CD8-positive, alpha-beta memory T cell (primary cell): ENCODE measurements around the gene ZNF605. TPM values are rescaled to one million over a fixed set of nuclear protein-coding genes. Genes with fewer than 3 reads are reported as not detected.
"Not testable (repeated sequence)": the region's sequence is repeated elsewhere in the genome, so short reads cannot be mapped to it uniquely, and the experiment has no call there.

Experiments used
- CTCF ChIA-PET: fragments of 350-600 bp; sonication (Branson Sonifier 250); formaldehyde crosslinking; loops from one replicate; lab custom pipeline; 2021; ENCODE audit warnings: antibody characterized with exemption; lab: Charles Lee
- POLR2A ChIA-PET: fragments of 350-600 bp; sonication (Branson Sonifier 250); formaldehyde crosslinking; loops from one replicate; lab custom pipeline; 2021; ENCODE audit warnings: antibody characterized with exemption; lab: Charles Lee
- DNase-seq, 5 donors: peaks; one replicate each; pipeline versions ENCODE4 v3.0.0 to v3.0.0-alpha.2; 2020 to 2022; ENCODE audit warnings: mixed read lengths in 1 of 5
- H3K27ac ChIP-seq: one replicate; pipeline ENCODE4 v1.7.0; 2013; ENCODE audit warnings: low read depth, mild to moderate bottlenecking, low read length, moderate library complexity
- H3K27me3 ChIP-seq: 2 replicates; pipeline ENCODE4 v1.7.0; 2013; ENCODE audit warnings: low read length, mild to moderate bottlenecking; ENCODE audit not compliant: insufficient read depth, poor library complexity, severe bottlenecking
- H3K36me3 ChIP-seq: 2 replicates; pipeline ENCODE4 v1.7.0; 2013; ENCODE audit warnings: mild to moderate bottlenecking, low read length, moderate library complexity; ENCODE audit not compliant: insufficient read depth
- H3K4me1 ChIP-seq: 2 replicates; pipeline ENCODE4 v1.7.0; 2013; ENCODE audit warnings: mild to moderate bottlenecking, low read length, moderate library complexity; ENCODE audit not compliant: insufficient read depth
- H3K4me3 ChIP-seq: 2 replicates; pipeline ENCODE4 v1.7.0; 2013; ENCODE audit warnings: mild to moderate bottlenecking, low read length
- H3K9me3 ChIP-seq: 2 replicates; pipeline ENCODE4 v1.7.0; 2013; ENCODE audit warnings: mild to moderate bottlenecking, low read length
- H3K27ac Mint-ChIP-seq, 8 donors: one replicate each; pipeline ENCODE4 v1.8.0; 2020 to 2021; ENCODE audit warnings: mixed read lengths in 8 of 8, mild to moderate bottlenecking in 6 of 8, inconsistent platforms in 3 of 8, moderate library complexity in 3 of 8
- H3K27me3 Mint-ChIP-seq, 2 donors: one replicate each; pipeline ENCODE4 v1.8.0; 2020 to 2021; ENCODE audit warnings: mixed read lengths in 2 of 2, mild to moderate bottlenecking in 1 of 2, moderate library complexity in 1 of 2
- H3K36me3 Mint-ChIP-seq, 3 donors: one replicate each; pipeline ENCODE4 v1.8.0; 2020 to 2021; ENCODE audit warnings: mixed read lengths in 3 of 3, inconsistent platforms in 1 of 3, mild to moderate bottlenecking in 1 of 3
- H3K4me1 Mint-ChIP-seq, 3 donors: one replicate each; pipeline ENCODE4 v1.8.0; 2020 to 2021; ENCODE audit warnings: mixed read lengths in 3 of 3, inconsistent platforms in 1 of 3, mild to moderate bottlenecking in 1 of 3
- H3K4me3 Mint-ChIP-seq, 7 donors: one replicate each; pipeline ENCODE4 v1.8.0; 2020 to 2021; ENCODE audit warnings: mixed read lengths in 7 of 7, mild to moderate bottlenecking in 6 of 7, moderate library complexity in 4 of 7, inconsistent platforms in 2 of 7
- H3K9me3 Mint-ChIP-seq, 5 donors: one replicate each; pipeline ENCODE4 v1.8.0; 2020 to 2022; ENCODE audit warnings: mixed read lengths in 5 of 5, mild to moderate bottlenecking in 3 of 5, moderate library complexity in 2 of 5, inconsistent platforms in 1 of 5
- polyA plus RNA-seq: library from polyadenylated mRNA; unstranded; fragments of 300-500 nt; fragmentation: Illumina TruSeq; gene quantifications from one replicate; pipeline ENCODE4 v1.2.3, GENCODE V29; 2021
- total RNA-seq, 2 experiments: library from RNA; stranded (reverse); gene quantifications; one replicate each; pipeline ENCODE4 v1.2.3, GENCODE V29; 2021

The ZNF605 gene
- total and polyA plus RNA-seq, 3 experiments from 2014 or later: 1.5 to 6.2 (median 5.6) TPM

DNA sequence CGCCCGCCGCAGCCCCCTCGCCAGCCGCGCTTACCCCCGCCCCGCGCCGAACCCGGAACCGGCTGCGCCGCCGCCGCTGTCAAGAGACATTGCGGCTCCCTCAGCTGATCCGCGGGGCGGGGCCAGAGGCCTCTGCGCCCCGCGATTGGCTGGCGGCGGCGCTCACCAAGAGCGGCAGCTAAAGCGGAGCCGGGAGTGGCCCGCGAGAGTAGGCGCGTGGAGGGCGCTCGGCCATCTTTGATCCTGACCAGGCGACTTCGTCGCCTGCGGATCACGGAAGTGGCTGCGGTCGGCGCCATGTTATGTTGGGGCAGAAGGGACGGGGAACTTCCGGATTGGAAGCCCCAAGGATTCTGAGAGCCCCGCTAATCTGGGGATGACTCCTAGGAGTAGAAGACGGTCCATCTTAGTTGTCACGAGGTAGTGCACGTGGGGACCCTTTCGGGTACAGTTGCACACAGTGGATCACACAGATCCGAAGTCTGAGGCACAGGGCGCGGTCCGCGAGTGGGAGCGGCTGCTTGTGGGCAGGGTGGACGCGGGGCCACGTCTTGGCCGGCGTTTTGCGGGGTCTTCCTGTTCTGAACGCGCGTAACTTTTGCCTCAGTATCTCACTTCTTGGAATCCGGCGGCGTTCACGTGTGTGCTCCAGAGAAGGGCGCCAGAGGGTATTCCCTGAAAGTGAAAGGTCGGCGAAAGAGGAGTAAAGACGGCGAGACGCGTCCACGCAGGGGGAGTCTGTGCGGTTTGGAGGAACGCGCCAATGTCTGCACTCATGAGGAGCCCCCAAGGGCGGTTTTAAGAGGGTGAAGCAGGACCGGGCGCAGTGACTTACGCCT, 68.4 kb downstream of the ZNF605 start, which contains the start of gene CHFR:
Gene CHFR, minus strand, starts transcription at position 93 of the 839 bp plus-strand sequence. CDS start 277 bp downstream, outside the sequence.
- no peaks in the 10 kb centered on the region for H3K27me3 ChIP-seq
- H3K27ac Mint-ChIP-seq: peak within 1 kb of the TSS; percentile 100

DNA sequence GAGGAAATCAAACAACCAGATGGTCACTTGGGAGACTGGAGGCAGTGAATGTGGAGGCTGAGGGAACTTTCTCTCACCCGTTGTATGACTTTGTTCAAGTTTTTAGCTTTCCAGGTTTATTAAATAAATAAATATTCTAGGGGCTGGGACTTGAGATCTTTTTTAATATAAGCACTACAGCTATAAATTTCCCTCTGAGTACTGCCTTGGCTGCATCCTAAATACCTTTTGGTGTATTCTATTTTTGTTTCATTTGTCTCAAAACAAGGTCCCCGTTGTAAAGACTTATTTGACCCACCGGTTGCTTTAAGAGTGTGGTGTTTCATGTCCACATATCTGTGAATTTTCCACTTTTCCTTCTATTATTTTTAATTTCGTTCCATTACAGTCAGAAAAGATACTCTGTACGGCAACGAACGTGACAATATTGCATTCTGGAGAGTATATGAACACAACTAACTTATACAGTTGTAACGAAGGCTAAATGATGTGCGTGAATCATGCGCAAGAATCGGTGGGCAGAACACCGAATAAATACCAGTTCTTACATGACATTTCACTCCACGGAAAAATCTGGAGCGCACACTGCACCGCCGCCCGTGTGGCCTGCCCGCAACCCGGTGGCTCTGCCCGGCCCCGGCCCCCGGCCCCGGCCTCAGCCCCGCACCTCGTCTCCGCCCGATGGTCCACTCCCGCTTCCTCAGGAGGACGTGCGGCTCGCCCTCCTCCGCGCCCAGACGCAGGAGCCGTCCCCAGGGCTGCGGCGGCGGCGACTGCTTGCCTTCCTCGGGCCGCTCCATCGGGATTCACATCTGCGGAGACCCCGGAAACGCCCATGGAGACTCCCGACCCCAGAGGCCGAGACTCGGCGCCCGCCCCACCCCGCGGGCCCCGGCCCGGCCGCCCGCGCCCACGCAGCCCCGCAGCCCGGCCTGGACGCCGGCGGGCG, 69.3 kb downstream of the ZNF605 start:
- Histone ChIP-seq H3K4me1 (peaks cover 16% of the 10 kb centered on the region), H3K27me3 (no peaks in the 10 kb centered on the region), H3K36me3 (no peaks in the 10 kb centered on the region), H3K4me3 (peak overlapping the region; percentile 59), H3K9me3 (no peaks in the 10 kb centered on the region), H3K27ac (peak overlapping the region; percentile 61)
- peaks cover 40 to 53% (median 46%) of the 10 kb centered on the region in 3 donors for H3K4me1 Mint-ChIP-seq
- H3K27ac Mint-ChIP-seq: peak overlapping the region; percentile 26 to 100 (median 96)
- DNase-seq: no peak
- H3K9me3 Mint-ChIP-seq: peaks cover 0 to 5% (median 0%) of the 10 kb centered on the region in 5 donors
- POLR2A ChIA-PET: interaction anchor here (0.7 to 1.1 kb wide), 7 partner anchors 14 to 243 kb away, joined by 3 to 11 read pairs (median 4); partner anchors contain the start of genes GOLGA3, ZNF10 and ZNF891
- CTCF ChIA-PET: interaction anchor here (0.7 to 1.5 kb wide), 3 partner anchors 18 to 61 kb away, joined by 3 to 8 read pairs (median 6); no protein-coding TSS in a partner anchor
- no peaks in the 10 kb centered on the region for H3K27me3 Mint-ChIP-seq
- peak overlapping the region; percentile 90 to 100 (median 99) for H3K4me3 Mint-ChIP-seq
- H3K36me3 Mint-ChIP-seq: peaks cover 0 to 38% (median 5%) of the 10 kb centered on the region in 3 donors

More for the DNA sequence above, 68.4 kb downstream of the ZNF605 start, which contains the start of gene CHFR:
- H3K36me3 Mint-ChIP-seq: peaks cover 0 to 29% (median 5%) of the 10 kb centered on the region in 3 donors
- peaks cover 0 to 5% (median 0%) of the 10 kb centered on the region in 5 donors for H3K9me3 Mint-ChIP-seq
- Histone ChIP-seq H3K4me3 (peak within 1 kb of the TSS; percentile 99), H3K4me1 (peaks cover 16% of the 10 kb centered on the region), H3K36me3 (no peaks in the 10 kb centered on the region), H3K27ac (peak within 1 kb of the TSS; percentile 98), H3K9me3 (no peaks in the 10 kb centered on the region)
- H3K27me3 Mint-ChIP-seq: no peaks in the 10 kb centered on the region
- POLR2A ChIA-PET: interaction anchor here (0.6 to 1.1 kb wide), 7 partner anchors 14 to 242 kb away, joined by 3 to 11 read pairs (median 4); partner anchors contain the start of genes GOLGA3, ZNF10 and ZNF891
- peaks cover 31 to 44% (median 37%) of the 10 kb centered on the region in 3 donors for H3K4me1 Mint-ChIP-seq
- H3K4me3 Mint-ChIP-seq: peak within 1 kb of the TSS; percentile 99 to 100 (median 99)
- CTCF ChIA-PET: interaction anchor here (0.7 kb wide), 1 partner anchor 17 kb away, joined by 6 read pairs; no protein-coding TSS in a partner anchor
- peak; percentile 93 to 98 (median 95) for DNase-seq

DNA sequence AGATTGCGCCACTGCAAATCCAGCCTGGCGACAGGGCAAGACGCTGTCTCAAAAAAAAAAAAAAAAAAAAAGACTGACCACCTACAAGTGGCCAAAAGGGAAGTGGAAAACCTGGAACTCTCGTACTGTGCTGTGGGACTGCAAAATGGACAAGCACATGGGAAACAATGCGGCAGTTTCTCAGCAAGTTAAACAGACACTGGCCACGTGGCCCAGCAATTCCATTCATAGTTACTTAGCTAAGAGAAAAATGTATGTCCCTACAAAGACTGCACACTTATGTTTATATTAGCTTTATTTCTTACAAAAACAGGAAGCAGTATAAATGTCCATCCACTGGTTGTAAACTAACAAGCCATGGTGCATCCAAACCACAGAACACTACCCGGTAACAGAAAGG, 74.3 kb downstream of the ZNF605 start:
- Mint-ChIP-seq H3K27me3 (no peaks in the 10 kb centered on the region), H3K9me3 (peaks cover 0 to 2% (median 0%) of the 10 kb centered on the region in 5 donors), H3K27ac (peak overlapping the region in 1 of 8 donors; percentile 23), H3K36me3 (peaks cover 0 to 52% (median 7%) of the 10 kb centered on the region in 3 donors), H3K4me3 (peak overlapping the region in 1 of 7 donors; percentile 67), H3K4me1 (peaks cover 36 to 57% (median 45%) of the 10 kb centered on the region in 3 donors)
- POLR2A ChIA-PET: interaction anchor here (0.6 kb wide), 1 partner anchor 52 kb away, joined by 3 read pairs; no protein-coding TSS in a partner anchor
- CTCF ChIA-PET: interaction anchor here (0.8 to 3.7 kb wide), 4 partner anchors 8 to 147 kb away, joined by 3 to 17 read pairs (median 4); no protein-coding TSS in a partner anchor
- no peak overlapping the region for H3K27ac ChIP-seq
- H3K27me3 ChIP-seq: no peaks in the 10 kb centered on the region
- no peaks in the 10 kb centered on the region for H3K9me3 ChIP-seq
- no peak for DNase-seq
- peaks cover 6% of the 10 kb centered on the region for H3K4me1 ChIP-seq
- H3K36me3 ChIP-seq: peaks cover 5% of the 10 kb centered on the region
- H3K4me3 ChIP-seq: no peak overlapping the region

DNA sequence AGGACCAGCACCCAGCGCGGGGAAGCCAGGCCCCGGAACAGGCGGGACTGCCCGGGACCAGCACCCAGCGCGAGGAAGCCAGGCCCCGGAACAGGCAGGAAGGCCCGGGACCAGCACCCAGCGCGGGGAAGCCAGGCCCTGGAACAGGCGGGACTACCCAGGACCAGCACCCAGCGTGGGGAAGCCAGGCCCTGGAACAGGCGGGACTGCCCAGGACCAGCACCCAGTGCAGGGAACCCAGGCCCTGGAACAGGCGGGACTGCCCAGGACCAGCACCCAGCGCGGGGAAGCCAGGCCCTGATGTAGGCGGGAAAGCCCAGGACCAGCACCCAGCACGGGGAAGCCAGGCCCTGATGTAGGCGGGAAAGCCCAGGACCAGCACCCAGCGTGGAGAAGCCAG, 81.5 kb downstream of the ZNF605 start:
- H3K27me3 ChIP-seq, H3K4me3 Mint-ChIP-seq, H3K27ac ChIP-seq, DNase-seq, H3K27ac Mint-ChIP-seq, POLR2A ChIA-PET, H3K4me3 ChIP-seq, H3K9me3 ChIP-seq, H3K27me3 Mint-ChIP-seq, CTCF ChIA-PET, H3K9me3 Mint-ChIP-seq: not testable (repeated sequence)
- Histone ChIP-seq H3K4me1 (peaks cover 19% of the 10 kb centered on the region), H3K36me3 (peaks cover 14% of the 10 kb centered on the region)
- H3K36me3 Mint-ChIP-seq: peaks cover 0 to 65% (median 10%) of the 10 kb centered on the region in 3 donors
- peaks cover 18 to 30% (median 25%) of the 10 kb centered on the region in 3 donors for H3K4me1 Mint-ChIP-seq

DNA sequence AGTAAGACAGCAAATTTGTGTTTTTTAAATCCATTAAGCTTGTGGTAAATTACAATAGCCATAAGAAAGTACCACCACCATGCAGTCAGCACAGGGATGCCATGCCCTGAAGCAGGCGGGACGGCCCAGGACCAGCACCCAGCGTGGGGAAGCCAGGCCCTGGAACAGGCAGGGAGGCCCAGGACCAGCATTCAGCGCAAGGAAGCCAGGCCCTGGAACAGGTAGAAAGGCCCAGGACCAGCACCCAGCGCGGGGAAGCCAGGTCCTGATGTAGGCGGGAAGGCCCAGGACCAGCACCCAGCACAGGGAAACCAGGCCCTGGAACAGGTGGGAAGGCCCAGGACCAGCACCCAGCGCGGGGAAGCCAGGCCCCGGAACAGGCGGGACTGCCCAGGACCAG, 81.9 kb downstream of the ZNF605 start:
- peaks cover 14% of the 10 kb centered on the region for H3K36me3 ChIP-seq
- H3K27ac Mint-ChIP-seq: peak overlapping the region in 5 of 8 donors; percentile 47 to 82 (median 81)
- DNase-seq: no peak
- no peak overlapping the region for H3K4me3 ChIP-seq
- POLR2A ChIA-PET: no interaction called here
- H3K27me3 ChIP-seq: no peaks in the 10 kb centered on the region
- H3K4me1 Mint-ChIP-seq: peaks cover 18 to 28% (median 23%) of the 10 kb centered on the region in 3 donors
- no peaks in the 10 kb centered on the region for H3K27me3 Mint-ChIP-seq
- H3K9me3 Mint-ChIP-seq: no peaks in the 10 kb centered on the region
- peaks cover 0 to 68% (median 10%) of the 10 kb centered on the region in 3 donors for H3K36me3 Mint-ChIP-seq
- CTCF ChIA-PET: no interaction called here
- no peaks in the 10 kb centered on the region for H3K9me3 ChIP-seq
- H3K4me3 Mint-ChIP-seq: peak overlapping the region in 1 of 7 donors; percentile 67
- H3K27ac ChIP-seq: no peak overlapping the region
- H3K4me1 ChIP-seq: peaks cover 19% of the 10 kb centered on the region

DNA sequence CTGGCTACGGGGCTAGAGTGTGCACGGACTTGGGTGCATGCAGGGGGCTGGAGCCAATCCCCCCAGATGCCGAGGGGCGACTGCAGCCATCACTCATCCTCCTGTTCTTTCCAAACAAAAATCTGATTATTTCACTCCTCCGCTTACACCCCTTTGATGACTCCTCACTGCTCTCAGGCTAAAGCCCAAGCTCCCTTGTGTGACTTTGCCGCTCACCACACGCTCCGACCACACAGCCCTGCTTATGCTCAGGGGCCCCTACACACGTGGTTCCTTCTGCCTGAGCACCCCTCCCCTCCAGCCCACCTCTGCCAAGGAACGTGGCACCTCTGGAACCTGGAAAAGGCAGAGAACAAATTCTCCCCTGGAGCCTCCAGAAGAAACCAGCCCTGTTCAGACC, 82.4 kb downstream of the ZNF605 start:
- peak overlapping the region in 7 of 8 donors; percentile 47 to 91 (median 81) for H3K27ac Mint-ChIP-seq
- H3K4me1 Mint-ChIP-seq: peaks cover 18 to 28% (median 23%) of the 10 kb centered on the region in 3 donors
- Histone ChIP-seq H3K4me1 (peaks cover 19% of the 10 kb centered on the region), H3K27me3 (no peaks in the 10 kb centered on the region), H3K9me3 (no peaks in the 10 kb centered on the region), H3K4me3 (no peak overlapping the region), H3K27ac (no peak overlapping the region), H3K36me3 (peaks cover 14% of the 10 kb centered on the region)
- H3K9me3 Mint-ChIP-seq: no peaks in the 10 kb centered on the region
- DNase-seq: no peak
- H3K27me3 Mint-ChIP-seq: no peaks in the 10 kb centered on the region
- peaks cover 0 to 68% (median 10%) of the 10 kb centered on the region in 3 donors for H3K36me3 Mint-ChIP-seq
- peak overlapping the region in 3 of 7 donors; percentile 15 to 67 (median 39) for H3K4me3 Mint-ChIP-seq
- CTCF ChIA-PET: interaction anchor here (1.0 to 2.1 kb wide), 2 partner anchors 8 to 31 kb away, joined by 3 to 7 read pairs; no protein-coding TSS in a partner anchor
- POLR2A ChIA-PET: interaction anchor here (1.1 to 1.4 kb wide), 2 partner anchors 35 to 45 kb away, joined by 4 to 5 read pairs; no protein-coding TSS in a partner anchor
